Caco-2 (cell line): ENCODE measurements around the gene OR10AD1. TPM values are rescaled to one million over a fixed set of nuclear protein-coding genes. Genes with fewer than 3 reads are reported as not detected.

Source experiments
- BruUV-seq: library from RNA; stranded (reverse); fragments of 400-500 nt; replicated peaks from 2 replicates; lab custom pipeline; 2021; lab: Mats Ljungman, UMichigan
- CTCF ChIA-PET: fragments of 300-600 bp; sonication (Branson Sonifier 250); formaldehyde crosslinking; loops from one replicate; lab custom pipeline; 2022; ENCODE audit warnings: antibody characterized with exemption; lab: Charles Lee
- POLR2A ChIA-PET: fragments of 300-600 bp; sonication (Branson Sonifier 250); formaldehyde crosslinking; loops from one replicate; lab custom pipeline; 2022; ENCODE audit warnings: antibody characterized with exemption; lab: Charles Lee
- DNase-seq, 2 experiments: peaks; one replicate each; pipeline versions ENCODE4 v3.0.0 to v3.0.0-alpha.2; 2020 to 2022
- H3K27me3 ChIP-seq: replicated peaks from 2 replicates; pipeline ENCODE4 v1.6.0; 2011; ENCODE audit warnings: low read length; ENCODE audit not compliant: control insufficient read depth, insufficient read depth
- H3K36me3 ChIP-seq: 2 replicates; pipeline ENCODE4 v1.5.1; 2011; ENCODE audit warnings: low read length; ENCODE audit not compliant: control insufficient read depth, insufficient read depth
- H3K4me1 ChIP-seq: fragments of 250-450 bp; sonication (Bioruptor Pico); 2 replicates; pipeline ENCODE4 v1.5.1; 2020; ENCODE audit warnings: mild to moderate bottlenecking
- H3K4me3 ChIP-seq: 2 replicates; pipeline ENCODE4 v1.5.1; 2011; ENCODE audit warnings: low read depth, mild to moderate bottlenecking, control low read depth, low read length
- H3K9me3 ChIP-seq: fragments of 250-450 bp; sonication (Bioruptor Pico); 2 replicates; pipeline ENCODE4 v1.5.1; 2020; ENCODE audit warnings: mild to moderate bottlenecking, moderate library complexity
- H3K27ac Mint-ChIP-seq: one replicate; pipeline ENCODE4 v1.8.0; 2022; ENCODE audit warnings: mixed read lengths; ENCODE audit not compliant: unreplicated experiment
- H3K27me3 Mint-ChIP-seq: one replicate; pipeline ENCODE4 v1.8.0; 2022; ENCODE audit warnings: mixed read lengths; ENCODE audit not compliant: insufficient read depth, unreplicated experiment
- H3K36me3 Mint-ChIP-seq: one replicate; pipeline ENCODE4 v1.8.0; 2022; ENCODE audit warnings: mild to moderate bottlenecking, mixed read lengths; ENCODE audit not compliant: insufficient read depth, unreplicated experiment
- H3K4me1 Mint-ChIP-seq: one replicate; pipeline ENCODE4 v1.8.0; 2022; ENCODE audit warnings: low read depth, mixed read lengths; ENCODE audit not compliant: unreplicated experiment
- H3K4me3 Mint-ChIP-seq: one replicate; pipeline ENCODE4 v1.8.0; 2022; ENCODE audit warnings: mild to moderate bottlenecking, moderate library complexity, mixed read lengths; ENCODE audit not compliant: unreplicated experiment
- H3K9me3 Mint-ChIP-seq: one replicate; pipeline ENCODE4 v1.8.0; 2022; ENCODE audit warnings: mixed read lengths; ENCODE audit not compliant: unreplicated experiment
- CTCF ChIP-seq, 2 experiments: fragments of 200-600 bp in 1 of 2; IDR thresholded peaks; 1 replicate in 1 of 2; 2 replicates in 1 of 2; pipeline versions ENCODE4 v1.5.1 to v1.8.0; 2011 to 2022; ENCODE audit warnings: antibody characterized with exemption in 1 of 2, control low read depth in 1 of 2, inconsistent platforms in 1 of 2, low read depth in 1 of 2, low read length in 1 of 2, mild to moderate bottlenecking in 1 of 2, moderate library complexity in 1 of 2; ENCODE audit not compliant: insufficient read depth in 1 of 2, severe bottlenecking in 1 of 2, unreplicated experiment in 1 of 2
- intact Hi-C: fragments of 100-400 bp; cut with micrococcal nuclease; formaldehyde crosslinking; loops from one replicate; pipeline ENCODE4 v1.10.0; 2022; ENCODE audit not compliant: unreplicated experiment
- total RNA-seq: library from RNA; stranded (reverse); gene quantifications from 2 replicates; pipeline ENCODE4 v1.2.3, GENCODE V29; 2022

The OR10AD1 gene
- total RNA-seq, 1 experiment from 2014 or later, result not detected

- ChIA-PET POLR2A (no interaction called here), CTCF (no interaction called here)
- no peaks in the 10 kb centered on the region for H3K9me3 Mint-ChIP-seq
- no peak for TF ChIP-seq CTCF (IDR thresholded peaks at IDR 0.05; ENCODE audit: insufficient read depth in 1 of 2, low read depth in 1 of 2, low read length in 1 of 2, severe bottlenecking in 1 of 2, unreplicated experiment in 1 of 2)
- H3K36me3 ChIP-seq, result no peaks in the 10 kb centered on the region
- DNase-seq, result no peak
- H3K27me3 Mint-ChIP-seq, result no peaks in the 10 kb centered on the region
- intact Hi-C loops, result no loop called here
- H3K4me3 Mint-ChIP-seq, result no peak overlapping the region
- H3K4me1 ChIP-seq, result peaks cover 6% of the 10 kb centered on the region
- no peak overlapping the region for H3K27ac Mint-ChIP-seq
- peaks cover 17% of the 10 kb centered on the region for H3K36me3 Mint-ChIP-seq
- no peaks in the 10 kb centered on the region for H3K27me3 ChIP-seq
- BruUV-seq, result no TSS peak
- H3K4me3 ChIP-seq, result no peak overlapping the region
- no peaks in the 10 kb centered on the region for H3K4me1 Mint-ChIP-seq
- H3K9me3 ChIP-seq, result no peaks in the 10 kb centered on the region
Observed at GRCh38 chr12:48160046-48160445, 43.0 kb downstream of the OR10AD1 start.

GRCh38 chr12:48157889-48158370, 45.2 kb downstream of the OR10AD1 start:
- no peaks in the 10 kb centered on the region for H3K9me3 Mint-ChIP-seq
- H3K27me3 Mint-ChIP-seq, result no peaks in the 10 kb centered on the region
- Histone ChIP-seq H3K27me3 (no peaks in the 10 kb centered on the region), H3K4me3 (peak overlapping the region; percentile 37), H3K4me1 (peaks cover 6% of the 10 kb centered on the region), H3K9me3 (no peaks in the 10 kb centered on the region), H3K36me3 (no peaks in the 10 kb centered on the region)
- peak in 1 of 2 experiments; percentile 6 for DNase-seq
- no peak for TF ChIP-seq CTCF (IDR thresholded peaks at IDR 0.05; ENCODE audit: insufficient read depth in 1 of 2, low read depth in 1 of 2, low read length in 1 of 2, severe bottlenecking in 1 of 2, unreplicated experiment in 1 of 2)
- peak overlapping the region; percentile 97 for H3K4me3 Mint-ChIP-seq
- no TSS peak for BruUV-seq
- H3K4me1 Mint-ChIP-seq, result no peaks in the 10 kb centered on the region
- intact Hi-C loops, result loop anchor here (1.0 to 2.0 kb wide), 3 partner anchors 25 to 52 kb away; partner anchors contain the start of genes CCDC184, PFKM and SENP1
- POLR2A ChIA-PET, result interaction anchor here (0.6 to 2.2 kb wide), 6 partner anchors 28 to 288 kb away, joined by 3 to 12 read pairs (median 3); partner anchors contain the start of gene PFKM
- H3K36me3 Mint-ChIP-seq, result peaks cover 24% of the 10 kb centered on the region
- CTCF ChIA-PET, result interaction anchor here (0.6 to 1.8 kb wide), 12 partner anchors 8 to 194 kb away, joined by 3 to 13 read pairs (median 4); partner anchors contain the start of genes CCDC184, PFKM, SENP1 and TMEM106C
- peak overlapping the region; percentile 94 for H3K27ac Mint-ChIP-seq

- H3K27me3 Mint-ChIP-seq, result no peaks in the 10 kb centered on the region
- peak; percentile 30 to 62 for TF ChIP-seq CTCF (IDR thresholded peaks at IDR 0.05; ENCODE audit: insufficient read depth in 1 of 2, low read depth in 1 of 2, low read length in 1 of 2, severe bottlenecking in 1 of 2, unreplicated experiment in 1 of 2)
- ChIA-PET POLR2A (interaction anchor here (0.6 to 2.2 kb wide), 9 partner anchors 28 to 288 kb away, joined by 3 to 17 read pairs (median 3); partner anchors contain the start of genes PFKM and SENP1), CTCF (interaction anchor here (0.5 to 1.8 kb wide), 18 partner anchors 9 to 272 kb away, joined by 3 to 13 read pairs (median 4); partner anchors contain the start of genes CCDC184, PFKM, SENP1 and TMEM106C)
- peak within 1 kb of the TSS; percentile 97 for H3K4me3 Mint-ChIP-seq
- H3K27ac Mint-ChIP-seq, result peak within 1 kb of the TSS; percentile 94
- H3K9me3 Mint-ChIP-seq, result no peaks in the 10 kb centered on the region
- H3K36me3 ChIP-seq, result no peaks in the 10 kb centered on the region
- H3K4me1 ChIP-seq, result peaks cover 6% of the 10 kb centered on the region
- H3K9me3 ChIP-seq, result no peaks in the 10 kb centered on the region
- peaks cover 24% of the 10 kb centered on the region for H3K36me3 Mint-ChIP-seq
- BruUV-seq, result no TSS peak
- no peaks in the 10 kb centered on the region for H3K4me1 Mint-ChIP-seq
- H3K27me3 ChIP-seq, result no peaks in the 10 kb centered on the region
- intact Hi-C loops, result loop anchor here (1.0 to 2.0 kb wide), 3 partner anchors 26 to 51 kb away; partner anchors contain the start of genes CCDC184, PFKM and SENP1
- DNase-seq, result peak; percentile 99
- peak within 1 kb of the TSS; percentile 75 for H3K4me3 ChIP-seq
Observed at GRCh38 chr12:48157018-48157888, 45.8 kb downstream of the OR10AD1 start, which contains the start of gene ASB8. Gene ASB8, minus strand, starts transcription at chr12:48157515. Its CDS starts 4,019 bp downstream, at chr12:48153496.
